ENCODE results near the gene DTNBP1. TPM values are rescaled to one million over a fixed set of nuclear protein-coding genes. Genes with fewer than 3 reads are reported as not detected.

Gene DTNBP1
- polyA plus RNA-seq, 4 donors, result 23.1 to 26.2 (median 23.8) TPM

DNA sequence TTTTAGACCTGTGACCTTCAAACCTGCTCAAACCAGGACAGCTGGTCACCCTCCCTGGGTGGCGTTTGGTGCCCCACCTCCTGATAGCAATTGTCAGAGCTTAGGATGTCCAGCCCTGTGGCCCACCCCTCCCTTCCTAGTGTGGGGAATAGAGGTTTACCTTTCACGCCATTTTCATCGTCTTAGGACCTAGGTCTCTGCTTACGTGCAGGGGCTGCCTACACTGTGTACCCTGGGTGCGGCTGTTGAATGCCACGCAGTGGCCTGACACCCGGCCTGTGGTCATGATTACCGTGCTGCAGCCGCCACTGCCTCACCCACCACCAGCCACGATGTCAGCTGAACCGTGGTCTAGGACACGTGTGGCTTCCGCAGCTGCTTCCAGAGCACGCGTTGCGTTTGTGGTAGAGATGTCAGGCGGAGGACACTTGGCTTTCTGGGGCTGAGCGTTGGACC lies 157.3 kb downstream of the DTNBP1 start:
- DNase-seq (ENCODE audit: low read depth in 4 of 4, low spot score in 2 of 4), result no peak

DNA sequence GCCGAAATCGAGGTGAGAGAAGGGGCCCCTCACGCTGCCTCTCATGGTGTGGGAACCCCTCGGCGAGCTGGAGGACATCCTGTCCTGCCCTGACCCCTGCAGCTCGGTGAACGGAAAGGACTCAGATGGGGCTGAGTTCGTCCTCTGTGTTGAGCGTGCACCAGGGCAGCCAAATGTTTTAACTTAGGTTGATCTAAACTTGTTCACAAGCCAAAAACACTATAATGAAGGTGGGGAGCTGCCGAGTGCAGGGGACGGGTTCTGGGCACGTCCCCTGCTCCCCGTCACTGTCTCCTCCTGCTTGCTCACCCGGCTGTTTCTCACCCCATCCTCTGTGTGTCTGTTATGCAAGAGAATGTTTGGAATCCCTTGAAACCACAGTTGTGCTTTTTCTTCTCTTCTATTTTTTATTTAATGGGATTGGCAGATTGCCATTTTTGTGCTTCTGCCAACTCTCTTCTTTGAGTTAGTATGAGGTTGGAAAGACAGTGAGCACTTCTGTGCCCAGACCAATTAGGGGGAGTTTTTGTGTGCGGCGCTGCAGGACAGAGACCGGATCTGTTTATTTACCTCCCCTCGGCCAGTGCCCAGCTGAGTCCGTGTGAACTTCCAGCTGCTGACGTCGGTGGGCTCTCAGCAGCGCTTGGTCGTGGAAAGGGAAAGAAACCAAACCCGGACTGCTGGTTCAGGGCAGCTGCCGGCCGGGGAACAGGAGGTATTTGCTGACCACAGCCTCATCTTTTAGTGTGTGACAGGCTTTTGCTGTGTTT lies 158.1 kb downstream of the DTNBP1 start:
- peak in 3 of 4 donors; percentile 60 to 77 (median 74) for DNase-seq (ENCODE audit: low read depth in 4 of 4, low spot score in 2 of 4)

DNA sequence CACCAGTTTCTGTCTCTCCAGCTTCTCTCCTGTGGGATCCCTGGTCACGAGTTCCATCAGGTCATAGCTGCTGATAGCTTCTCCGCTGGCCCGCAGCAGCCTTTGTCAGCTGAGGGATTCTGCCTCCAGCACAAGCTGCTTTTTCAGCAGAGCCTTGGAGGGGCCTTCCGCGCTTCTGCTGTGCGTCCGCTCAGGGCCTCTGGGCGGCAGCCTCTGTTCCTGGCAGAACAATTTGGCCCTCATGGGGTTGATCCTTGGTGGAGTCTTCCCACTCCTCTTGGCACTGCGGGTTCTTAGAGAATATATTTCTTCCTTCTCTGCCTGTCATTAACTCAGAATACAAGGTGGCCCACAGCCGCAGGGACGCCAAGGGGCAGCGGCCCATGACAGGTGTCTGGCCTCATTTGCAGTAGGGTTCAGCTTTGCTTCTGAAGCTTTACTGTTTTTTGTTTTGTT lies 158.8 kb downstream of the DTNBP1 start:
- DNase-seq (ENCODE audit: low read depth in 4 of 4, low spot score in 2 of 4), result no peak

DNA sequence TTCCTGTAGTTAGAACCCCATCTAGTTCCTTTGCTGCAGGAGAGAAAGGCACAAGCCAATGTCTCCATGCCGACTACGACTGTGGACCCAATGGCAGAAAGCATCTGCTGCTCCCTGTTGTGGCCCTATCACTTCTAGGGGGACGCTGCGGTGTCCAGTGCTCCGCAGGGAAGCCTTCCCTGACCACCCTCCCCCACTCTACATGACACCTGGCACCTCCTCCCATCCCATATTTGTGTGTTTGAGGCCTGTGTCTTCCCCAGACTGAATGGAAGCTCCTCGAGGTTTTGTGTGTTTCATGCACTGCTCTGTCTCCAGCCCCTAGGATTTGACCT lies 159.5 kb downstream of the DTNBP1 start:
- DNase-seq (ENCODE audit: low read depth in 4 of 4, low spot score in 2 of 4), result no peak

DNA sequence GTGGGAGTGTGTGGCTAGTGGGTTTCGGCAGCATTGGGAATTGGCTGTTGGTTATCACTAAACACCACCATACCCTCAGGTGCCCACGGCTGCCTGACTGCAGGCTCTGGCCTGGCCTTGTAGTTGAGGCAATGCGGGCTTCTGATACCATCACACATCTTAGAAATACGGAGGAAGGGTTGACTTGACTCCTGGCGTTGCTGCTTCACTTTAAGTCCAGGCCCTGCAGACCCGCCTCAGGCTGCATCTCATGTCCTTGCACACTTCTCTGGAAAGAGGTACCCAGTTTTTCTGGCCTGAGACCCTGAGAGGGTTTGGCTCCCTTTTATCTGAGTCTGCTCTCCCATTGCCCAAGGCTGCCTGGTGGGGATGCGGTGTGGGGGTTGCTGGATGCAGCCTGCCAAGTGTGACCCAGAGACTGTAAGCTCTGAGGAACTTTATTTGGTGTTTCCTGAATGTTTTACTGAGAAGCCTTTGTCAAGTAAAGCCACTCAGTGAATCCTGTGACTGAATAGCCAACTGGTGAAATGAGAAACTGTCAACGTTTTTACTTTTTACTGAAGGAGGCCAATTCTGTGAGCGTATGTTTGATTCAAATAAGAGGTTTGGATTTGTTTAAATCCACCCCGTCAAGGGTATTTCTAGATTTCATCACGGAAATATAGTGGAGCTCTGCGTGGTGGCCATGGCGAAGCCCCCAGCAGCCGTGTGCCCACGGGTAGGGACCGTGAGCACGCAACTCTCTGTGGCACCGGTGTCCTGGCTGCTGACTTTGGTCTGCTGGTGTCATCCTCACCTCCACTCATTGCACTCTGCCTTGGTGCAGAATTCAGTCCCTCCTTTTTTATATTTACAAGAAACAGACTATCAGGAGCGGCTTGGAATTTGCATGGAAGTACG lies 160.1 kb downstream of the DTNBP1 start:
- no peak for DNase-seq (ENCODE audit: low read depth in 4 of 4, low spot score in 2 of 4)

DNA sequence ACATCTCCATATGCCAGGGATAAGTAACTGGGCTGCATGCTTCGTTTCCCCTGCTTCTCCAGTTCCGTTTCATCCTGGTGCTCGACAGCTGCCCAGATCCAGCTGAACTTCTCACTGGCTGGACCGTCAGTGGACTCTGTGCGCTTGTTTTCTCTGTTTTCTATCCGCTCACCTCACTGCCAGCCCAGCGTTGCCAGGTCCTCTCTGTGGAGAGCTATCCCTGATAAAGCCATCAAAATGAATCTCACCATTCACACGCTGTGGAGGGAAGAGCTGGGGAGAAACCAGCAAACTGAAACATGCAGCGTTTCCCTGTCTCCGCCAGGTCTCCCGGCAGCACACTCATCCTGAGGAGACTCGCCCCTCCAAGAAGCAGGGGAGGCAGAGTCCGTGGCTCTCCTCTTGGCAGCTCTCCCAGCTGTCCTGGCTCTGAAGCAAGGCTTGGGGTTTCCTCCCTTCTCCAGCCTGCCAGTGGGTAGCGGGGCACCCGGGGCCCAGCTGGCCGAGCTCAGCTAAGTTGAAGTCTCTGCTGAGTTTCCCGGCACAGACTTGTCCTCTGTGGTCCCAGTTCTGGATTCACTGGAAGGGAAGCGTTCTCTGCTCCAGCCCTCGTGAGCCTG lies 160.9 kb downstream of the DTNBP1 start:
- DNase-seq (ENCODE audit: low read depth in 4 of 4, low spot score in 2 of 4), result no peak

DNA sequence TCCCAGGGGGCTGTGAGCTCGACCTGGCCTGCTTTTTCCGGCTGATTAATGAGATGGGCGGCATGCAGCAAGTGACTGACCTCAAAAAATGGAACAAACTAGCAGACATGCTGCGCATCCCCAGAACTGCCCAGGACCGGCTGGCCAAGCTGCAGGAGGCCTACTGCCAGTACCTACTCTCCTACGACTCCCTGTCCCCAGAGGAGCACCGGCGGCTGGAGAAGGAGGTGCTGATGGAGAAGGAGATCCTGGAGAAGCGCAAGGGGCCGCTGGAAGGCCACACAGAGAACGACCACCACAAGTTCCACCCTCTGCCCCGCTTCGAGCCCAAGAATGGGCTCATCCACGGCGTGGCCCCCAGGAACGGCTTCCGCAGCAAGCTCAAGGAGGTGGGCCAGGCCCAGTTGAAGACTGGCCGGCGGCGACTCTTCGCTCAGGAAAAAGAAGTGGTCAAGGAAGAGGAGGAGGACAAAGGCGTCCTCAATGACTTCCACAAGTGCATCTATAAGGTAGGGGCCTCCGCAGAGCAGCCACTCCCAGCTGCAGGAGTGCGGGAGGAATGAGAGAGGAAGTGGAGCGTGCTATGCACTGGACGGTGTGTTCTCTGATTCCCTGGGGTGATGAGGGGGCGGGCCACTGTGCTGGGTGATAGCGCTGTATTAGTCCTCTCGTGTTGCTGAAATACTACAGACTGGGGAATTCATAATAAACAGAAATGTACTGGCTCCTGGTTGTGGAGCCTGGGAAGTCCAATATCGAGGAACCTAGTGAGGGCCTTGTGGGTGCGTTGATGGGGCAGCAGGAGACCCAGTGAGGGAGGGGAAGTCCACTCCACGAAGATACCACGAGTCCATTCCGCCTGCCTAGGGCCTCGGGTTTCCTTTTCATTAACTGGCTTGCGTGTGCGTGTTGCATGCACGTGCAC lies 161.7 kb downstream of the DTNBP1 start:
- no peak for DNase-seq (ENCODE audit: low read depth in 4 of 4, low spot score in 2 of 4)

DNA sequence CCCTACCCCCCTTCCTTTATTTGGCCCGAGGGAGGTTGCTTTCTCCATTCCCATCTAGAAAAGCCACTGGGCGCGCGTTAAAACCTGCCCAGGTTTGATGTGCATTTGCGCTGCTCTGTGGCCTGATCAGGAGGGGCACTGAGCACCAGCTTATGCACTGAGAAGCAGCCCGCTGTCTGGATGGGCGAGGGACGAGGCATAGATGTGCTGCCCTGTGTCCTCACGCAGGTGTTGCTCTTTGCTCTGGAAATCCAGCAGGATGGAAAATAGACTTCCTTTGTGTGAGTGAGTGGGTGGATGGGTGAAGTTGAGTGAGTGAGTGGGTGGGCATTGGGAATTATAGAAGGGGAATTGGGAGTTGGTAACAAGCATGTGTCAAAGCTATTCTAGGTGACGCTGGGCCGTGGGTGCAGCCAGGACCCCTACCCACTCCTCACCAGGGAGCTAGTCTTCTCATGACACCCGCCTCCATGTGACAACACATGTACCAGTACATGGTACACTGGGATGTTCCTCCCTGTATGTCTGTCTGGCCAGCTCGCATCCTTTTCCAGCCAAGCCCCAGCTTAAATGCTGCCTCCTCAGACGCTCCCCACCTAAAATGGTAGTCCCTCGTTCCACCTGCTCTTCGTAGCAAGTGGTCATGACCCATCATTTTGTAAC lies 162.6 kb downstream of the DTNBP1 start:
- no peak for DNase-seq (ENCODE audit: low read depth in 4 of 4, low spot score in 2 of 4)

DNA sequence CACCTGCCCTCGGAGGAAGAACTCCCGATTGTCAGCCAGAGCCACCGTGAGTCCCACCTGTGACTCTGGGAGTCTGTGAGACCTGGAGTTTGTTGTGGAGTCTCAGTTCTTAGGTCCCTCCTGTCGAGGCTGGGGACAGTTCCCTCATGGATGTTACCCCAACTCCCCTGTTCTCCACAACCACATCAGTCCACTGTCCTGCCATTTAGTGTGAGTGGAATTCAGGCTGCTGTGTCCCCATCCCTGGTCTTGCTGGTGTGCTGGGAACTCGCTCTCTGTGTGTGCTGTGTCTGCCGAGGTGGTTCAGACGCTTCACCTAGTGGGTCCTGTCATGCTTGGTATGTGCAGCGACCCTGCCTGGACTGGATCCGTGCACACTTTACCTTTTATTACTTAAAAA lies 163.2 kb downstream of the DTNBP1 start:
- DNase-seq (ENCODE audit: low read depth in 4 of 4, low spot score in 2 of 4), result no peak

DNA sequence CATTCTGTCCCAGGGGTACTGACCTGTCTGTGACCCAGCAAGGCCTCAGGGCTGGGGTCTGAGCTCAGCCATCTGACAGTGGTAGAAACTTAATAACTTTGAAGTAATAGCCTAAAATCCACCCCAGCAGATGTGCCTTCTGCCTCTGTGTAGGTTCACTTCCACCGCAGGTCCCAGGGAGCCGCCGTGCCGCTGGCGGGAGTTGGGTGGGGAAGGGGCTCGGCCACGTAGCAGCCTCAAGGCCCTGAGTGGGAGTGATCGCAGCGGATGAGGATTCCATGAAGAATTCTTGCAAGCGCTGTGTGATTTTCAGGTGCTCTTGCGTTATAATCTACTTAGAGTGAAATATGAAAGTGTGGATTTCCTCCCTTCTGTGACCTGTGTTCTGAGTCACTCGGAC lies 163.7 kb downstream of the DTNBP1 start:
- DNase-seq (ENCODE audit: low read depth in 4 of 4, low spot score in 2 of 4), result no peak

DNA sequence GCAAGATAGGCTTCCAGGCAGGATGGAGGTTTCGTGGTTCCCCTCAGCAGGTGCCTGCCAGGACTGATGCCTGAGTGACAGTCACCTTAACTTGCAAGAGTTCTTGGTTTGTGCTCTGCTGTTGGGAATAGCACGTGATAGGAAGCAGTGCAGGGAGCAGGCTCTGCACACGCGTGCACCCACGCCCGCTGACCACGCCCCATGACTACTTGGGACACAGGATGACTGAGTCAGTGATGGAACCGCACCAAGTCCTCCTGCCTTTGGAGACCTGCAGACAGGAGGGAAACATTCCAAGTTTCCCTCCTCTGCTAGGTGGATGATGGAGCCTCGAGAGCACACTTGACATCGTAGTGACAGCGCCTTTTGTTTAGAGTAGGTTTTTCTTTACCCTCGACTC lies 164.2 kb downstream of the DTNBP1 start:
- no peak for DNase-seq (ENCODE audit: low read depth in 4 of 4, low spot score in 2 of 4)

DNA sequence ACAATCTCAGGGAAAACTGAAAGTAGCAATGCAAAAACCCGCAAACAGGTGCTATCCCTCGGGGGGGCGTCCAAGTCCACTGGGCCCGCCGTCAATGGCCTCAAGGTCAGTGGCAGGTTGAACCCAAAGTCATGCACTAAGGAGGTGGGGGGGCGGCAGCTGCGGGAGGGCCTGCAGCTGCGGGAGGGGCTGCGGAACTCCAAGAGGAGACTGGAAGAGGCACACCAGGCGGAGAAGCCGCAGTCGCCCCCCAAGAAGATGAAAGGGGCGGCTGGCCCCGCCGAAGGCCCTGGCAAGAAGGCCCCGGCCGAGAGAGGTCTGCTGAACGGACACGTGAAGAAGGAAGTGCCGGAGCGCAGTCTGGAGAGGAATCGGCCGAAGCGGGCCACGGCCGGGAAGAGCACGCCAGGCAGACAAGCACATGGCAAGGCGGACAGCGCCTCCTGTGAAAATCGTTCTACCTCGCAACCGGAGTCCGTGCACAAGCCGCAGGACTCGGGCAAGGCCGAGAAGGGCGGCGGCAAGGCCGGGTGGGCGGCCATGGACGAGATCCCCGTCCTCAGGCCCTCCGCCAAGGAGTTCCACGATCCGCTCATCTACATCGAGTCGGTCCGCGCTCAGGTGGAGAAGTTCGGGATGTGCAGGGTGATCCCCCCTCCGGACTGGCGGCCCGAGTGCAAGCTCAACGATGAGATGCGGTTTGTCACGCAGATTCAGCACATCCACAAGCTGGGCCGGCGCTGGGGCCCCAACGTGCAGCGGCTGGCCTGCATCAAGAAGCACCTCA lies 166.3 kb downstream of the DTNBP1 start:
- DNase-seq (ENCODE audit: low read depth in 4 of 4, low spot score in 2 of 4), result no peak

DNA sequence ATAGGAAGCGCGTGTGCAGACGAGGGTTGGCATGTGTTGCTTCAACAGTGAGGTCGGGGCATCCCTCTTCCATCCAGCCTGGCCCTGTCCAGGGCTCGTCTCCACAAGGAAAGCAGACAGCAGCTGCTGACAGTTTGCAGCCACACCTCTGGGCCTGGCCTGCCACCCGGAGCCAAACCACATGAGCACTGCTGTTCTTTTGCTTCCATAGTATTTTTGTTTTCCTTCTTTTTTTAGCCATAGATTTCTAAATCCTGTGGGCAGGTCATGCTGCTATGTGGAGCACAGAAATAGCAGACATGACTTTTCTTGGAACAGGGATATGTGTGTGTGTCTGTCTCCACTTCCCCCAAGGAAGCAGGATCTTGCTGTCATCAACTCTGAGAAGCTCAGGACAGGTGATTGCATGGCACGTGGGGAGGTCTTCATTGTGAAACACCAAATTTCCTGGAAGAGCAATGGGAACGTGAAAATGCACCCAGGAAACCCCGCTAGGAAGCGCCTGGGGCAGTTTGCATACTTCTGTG lies 167.4 kb downstream of the DTNBP1 start:
- no peak for DNase-seq (ENCODE audit: low read depth in 4 of 4, low spot score in 2 of 4)

DNA sequence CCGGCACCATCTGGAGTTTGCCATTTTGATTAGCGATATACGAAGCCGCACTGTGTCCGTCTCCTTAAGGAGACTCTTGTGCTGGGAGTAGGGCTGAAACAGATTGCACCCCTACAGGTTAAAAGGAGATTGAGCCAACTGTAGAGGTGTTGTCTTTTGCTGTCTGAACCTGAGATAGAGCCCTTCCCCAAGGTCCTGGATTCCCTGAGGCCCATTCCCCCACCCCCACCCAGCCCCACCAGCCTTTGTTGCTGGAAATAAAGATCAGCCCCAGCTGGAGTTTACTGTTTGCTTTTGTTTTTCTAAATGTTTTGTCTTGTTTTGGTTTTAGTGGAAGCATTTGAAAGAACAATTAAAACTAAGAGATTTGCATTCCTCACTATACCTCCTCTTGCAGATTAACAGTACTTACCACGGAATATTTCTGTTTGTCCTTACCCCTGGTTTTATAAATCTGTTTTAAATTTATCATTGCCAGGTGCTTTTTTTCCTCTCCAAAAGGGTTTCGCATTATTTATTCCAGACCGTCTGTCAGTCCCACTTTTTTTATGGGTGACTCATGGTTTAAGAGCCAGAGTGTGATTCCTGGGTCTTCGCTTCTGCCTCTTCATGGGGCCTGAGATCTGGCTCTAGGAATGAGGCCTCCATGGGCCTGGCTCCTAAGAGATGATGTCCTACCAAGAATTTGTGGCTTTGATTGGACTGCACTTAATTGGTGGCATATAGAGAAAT lies 169.2 kb downstream of the DTNBP1 start:
- DNase-seq (ENCODE audit: low read depth in 4 of 4, low spot score in 2 of 4), result no peak

DNA sequence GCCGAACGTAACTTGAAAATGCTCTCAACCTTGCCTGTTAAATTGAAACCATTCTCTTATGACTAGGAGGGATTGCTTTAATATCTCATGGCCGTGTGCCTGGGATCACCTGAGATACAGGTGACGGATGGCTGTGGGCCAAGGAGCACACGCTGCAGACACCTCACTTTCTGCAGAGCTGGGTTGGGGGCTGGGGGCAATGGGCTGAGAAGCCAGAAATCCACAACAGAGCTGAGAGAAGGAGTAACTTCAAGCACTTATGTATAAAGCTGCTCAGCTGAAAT lies 170.9 kb downstream of the DTNBP1 start:
- DNase-seq (ENCODE audit: low read depth in 4 of 4, low spot score in 2 of 4), result no peak

DNA sequence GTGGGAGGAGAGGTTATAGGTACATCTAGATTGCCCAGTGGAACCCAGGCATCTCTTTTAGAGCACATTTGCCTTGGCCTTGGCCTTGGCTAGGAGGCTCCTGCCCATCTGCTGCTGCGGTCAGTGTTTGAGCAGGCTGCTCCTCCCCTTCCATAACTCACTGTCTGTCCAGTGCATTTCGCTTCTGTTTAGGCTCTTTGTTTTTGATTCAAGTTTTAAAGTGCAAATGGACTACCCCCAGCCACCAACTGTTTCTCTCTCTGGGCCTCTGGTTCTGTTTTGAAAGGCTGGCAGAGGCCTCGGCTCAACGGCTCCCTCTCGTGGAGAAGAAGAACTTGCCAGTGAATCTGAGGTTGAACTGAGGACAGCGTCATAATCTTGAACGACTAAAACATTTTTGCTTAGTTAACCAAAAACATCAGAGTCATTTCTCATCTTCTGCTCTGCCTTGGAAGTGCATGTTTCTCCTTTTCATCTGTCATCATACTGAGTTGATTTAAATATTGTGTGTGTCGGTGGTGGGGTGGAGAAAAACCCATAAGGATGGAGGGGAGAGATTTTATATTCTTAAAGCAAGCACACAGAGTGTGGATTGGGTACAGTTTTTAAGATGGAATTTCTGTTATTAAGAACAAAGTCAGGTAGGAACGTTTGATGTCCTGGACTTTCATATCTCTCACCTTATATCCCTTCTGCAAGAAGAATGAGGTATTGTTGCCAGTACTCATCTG lies 171.4 kb downstream of the DTNBP1 start:
- no peak for DNase-seq (ENCODE audit: low read depth in 4 of 4, low spot score in 2 of 4)

DNA sequence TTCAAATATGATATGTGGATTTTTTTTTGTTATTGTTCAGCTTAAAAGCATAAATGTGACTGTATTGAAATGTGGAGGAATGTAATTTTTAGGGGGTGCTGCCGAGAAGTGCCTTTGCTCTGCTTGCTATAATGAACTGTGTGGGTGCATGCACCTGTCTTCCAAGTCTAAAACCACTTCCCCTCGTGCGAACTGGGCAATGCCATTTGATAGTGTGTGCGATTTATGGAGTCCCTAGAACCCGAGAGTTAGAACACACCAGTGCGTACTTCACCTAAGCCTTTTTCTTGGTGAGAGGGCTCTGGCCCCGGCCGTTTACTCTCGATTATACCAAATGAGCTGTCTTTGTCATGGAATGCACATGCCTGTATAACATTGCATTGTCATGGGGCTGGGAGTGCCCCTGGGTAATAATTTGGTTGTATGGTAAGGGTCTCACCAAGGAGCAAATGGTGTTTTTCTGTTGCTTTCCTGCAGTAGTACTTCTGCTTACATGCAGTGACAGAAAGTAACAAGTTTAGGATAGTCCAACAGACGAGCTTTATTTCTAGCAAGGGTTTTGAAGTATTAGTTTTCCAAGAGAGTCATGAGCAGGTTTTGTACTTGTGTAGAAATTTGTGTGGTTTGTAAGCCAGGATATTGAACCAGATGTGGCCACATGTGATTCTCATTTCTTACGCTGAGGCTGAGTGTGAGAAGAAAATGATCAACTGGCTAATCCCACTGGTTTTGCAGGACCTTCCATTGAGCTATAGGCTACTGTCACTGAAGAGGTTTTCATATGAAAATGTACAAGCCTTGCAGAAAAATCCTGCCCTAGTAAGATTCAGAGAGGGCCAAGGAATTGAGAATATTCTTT lies 172.4 kb downstream of the DTNBP1 start:
- DNase-seq (ENCODE audit: low read depth in 4 of 4, low spot score in 2 of 4), result no peak

All from left renal cortex interstitium (tissue), 4 donors.